GM20000 (cell line): ENCODE data around the gene NCAPD3.

Source experiments
- DNase-seq: peaks from one replicate; pipeline ENCODE4 v3.0.0; 2012; ENCODE audit warnings: low spot score
- TF ChIP-seq, protein P1 (sequence below): IDR thresholded peaks from 2 replicates; pipeline ENCODE4 v1.5.1; 2012; ENCODE audit warnings: mild to moderate bottlenecking, control low read depth; ENCODE audit errors: extremely low read depth, missing control alignments

NCAPD3 gene

GRCh38 chr11:134139303-134139872, 84.4 kb downstream of the NCAPD3 start:
- DNase-seq, result no peak
- TF ChIP-seq, protein P1, sequence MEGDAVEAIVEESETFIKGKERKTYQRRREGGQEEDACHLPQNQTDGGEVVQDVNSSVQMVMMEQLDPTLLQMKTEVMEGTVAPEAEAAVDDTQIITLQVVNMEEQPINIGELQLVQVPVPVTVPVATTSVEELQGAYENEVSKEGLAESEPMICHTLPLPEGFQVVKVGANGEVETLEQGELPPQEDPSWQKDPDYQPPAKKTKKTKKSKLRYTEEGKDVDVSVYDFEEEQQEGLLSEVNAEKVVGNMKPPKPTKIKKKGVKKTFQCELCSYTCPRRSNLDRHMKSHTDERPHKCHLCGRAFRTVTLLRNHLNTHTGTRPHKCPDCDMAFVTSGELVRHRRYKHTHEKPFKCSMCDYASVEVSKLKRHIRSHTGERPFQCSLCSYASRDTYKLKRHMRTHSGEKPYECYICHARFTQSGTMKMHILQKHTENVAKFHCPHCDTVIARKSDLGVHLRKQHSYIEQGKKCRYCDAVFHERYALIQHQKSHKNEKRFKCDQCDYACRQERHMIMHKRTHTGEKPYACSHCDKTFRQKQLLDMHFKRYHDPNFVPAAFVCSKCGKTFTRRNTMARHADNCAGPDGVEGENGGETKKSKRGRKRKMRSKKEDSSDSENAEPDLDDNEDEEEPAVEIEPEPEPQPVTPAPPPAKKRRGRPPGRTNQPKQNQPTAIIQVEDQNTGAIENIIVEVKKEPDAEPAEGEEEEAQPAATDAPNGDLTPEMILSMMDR, result no peak

GRCh38 chr11:134138376-134138775, 85.4 kb downstream of the NCAPD3 start:
- TF ChIP-seq, protein P1, result no peak
- DNase-seq, result no peak

- no peak for DNase-seq
- TF ChIP-seq, protein P1, result no peak
These were observed 89.6 kb downstream of the NCAPD3 start for GRCh38 chr11:134134167-134134566.

DNA sequence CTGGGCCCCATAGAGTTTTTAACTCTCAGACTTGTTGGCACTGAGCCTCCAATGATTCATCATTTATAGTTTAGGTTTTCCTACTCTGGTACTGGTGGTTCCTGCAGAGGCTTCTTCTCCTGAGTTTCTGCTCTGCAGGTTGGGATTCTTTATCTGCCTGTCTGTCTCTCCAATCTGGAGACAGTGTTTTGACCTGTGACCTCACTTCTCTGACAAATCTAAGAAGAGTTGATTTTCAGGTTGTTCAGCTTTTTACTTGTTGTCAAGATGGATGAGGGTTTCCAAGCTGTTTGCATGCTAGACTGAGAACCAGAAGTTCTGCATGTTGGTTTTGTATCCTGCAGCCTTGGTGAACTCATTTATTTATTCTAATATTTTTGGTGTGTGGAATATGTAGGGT, 91.0 kb downstream of the NCAPD3 start:
- no peak for DNase-seq
- TF ChIP-seq, protein P1, result no peak

DNA sequence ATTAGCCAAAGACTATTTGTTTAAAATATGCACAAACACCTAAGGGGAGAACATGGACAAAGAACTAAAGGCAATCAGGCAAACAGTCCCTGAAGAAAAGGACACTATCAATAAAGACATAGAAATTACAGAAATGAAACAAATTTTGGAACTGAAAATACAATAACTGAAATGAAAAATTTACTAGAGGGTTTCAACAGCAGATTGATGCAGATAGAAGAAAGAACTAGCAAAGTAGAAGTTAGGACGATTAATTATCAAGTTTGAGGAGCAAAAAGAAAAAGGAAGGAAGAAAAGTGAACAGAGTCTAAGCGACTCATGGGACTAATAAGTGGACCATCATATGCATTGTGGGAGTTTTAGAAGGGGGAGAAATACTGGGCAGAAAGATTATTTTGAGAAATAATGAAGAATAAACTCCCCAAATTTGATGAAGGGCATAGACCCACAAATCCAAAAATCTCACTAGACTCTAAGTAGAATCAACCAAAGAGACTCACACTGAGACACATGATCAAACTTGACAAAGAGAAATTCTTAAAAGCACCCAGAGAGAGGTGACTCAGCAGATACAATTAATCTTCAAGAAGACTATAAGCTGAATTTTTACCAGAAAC, 92.0 kb downstream of the NCAPD3 start:
- TF ChIP-seq, protein P1, result no peak
- no peak for DNase-seq

- no peak for DNase-seq
- TF ChIP-seq, protein P1, result no peak
These were observed 97.4 kb downstream of the NCAPD3 start for GRCh38 chr11:134126217-134126822.

DNA sequence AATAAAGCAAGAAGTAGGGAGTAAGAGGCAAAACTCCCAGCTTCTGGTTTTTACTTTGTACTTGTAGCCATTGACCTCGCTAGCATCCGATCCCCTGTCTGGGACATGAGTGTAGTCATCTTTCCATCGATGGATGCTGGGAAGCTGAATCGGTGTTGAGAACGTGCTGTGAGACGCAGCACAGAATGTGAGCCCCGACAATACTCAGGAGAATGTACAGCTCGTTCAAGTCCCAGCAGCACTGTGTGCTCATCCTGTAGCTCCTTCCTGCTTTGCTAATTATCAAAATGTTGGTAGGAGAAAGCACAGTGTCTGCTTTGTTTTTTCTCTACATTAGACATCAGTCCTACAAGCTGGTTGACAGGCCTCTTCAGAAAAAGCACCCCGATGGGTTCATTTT, 98.3 kb downstream of the NCAPD3 start:
- no peak for DNase-seq
- TF ChIP-seq, protein P1, result no peak
